HEK293 (cell line): Measurements from ENCODE around the gene GH1.
"Not testable (repeated sequence)": the region's sequence is repeated elsewhere in the genome, so short reads cannot be mapped to it uniquely, and the experiment has no call there.

Experiments used
- GLIS1 ChIP-seq: fragments of 450-650 bp; formaldehyde crosslinking; IDR thresholded peaks from 2 replicates; pipeline ENCODE4 v1.5.1; 2016; ENCODE audit warnings: missing biosample characterization, missing genetic modification characterization
- ZNF24 ChIP-seq: fragments of 450-650 bp; formaldehyde crosslinking; IDR thresholded peaks from 2 replicates; pipeline ENCODE4 v1.5.1; 2016; ENCODE audit warnings: missing biosample characterization, missing genetic modification characterization
- ZNF311 ChIP-seq: fragments of 450-650 bp; formaldehyde crosslinking; IDR thresholded peaks from 2 replicates; pipeline ENCODE4 v1.5.1; 2017; ENCODE audit warnings: missing biosample characterization, missing genetic modification characterization, borderline replicate concordance
- ZNF549 ChIP-seq: fragments of 450-650 bp; IDR thresholded peaks from 2 replicates; pipeline ENCODE4 v1.5.1; 2018; ENCODE audit warnings: missing biosample characterization, missing genetic modification characterization, mild to moderate bottlenecking, inconsistent platforms, moderate library complexity
- TF ChIP-seq, protein P1 (sequence below): fragments of 450-650 bp; formaldehyde crosslinking; IDR thresholded peaks from 2 replicates; pipeline ENCODE4 v1.5.1; 2016; ENCODE audit warnings: missing biosample characterization, missing genetic modification characterization
- TF ChIP-seq, protein P2 (sequence below): fragments of 450-650 bp; formaldehyde crosslinking; IDR thresholded peaks from 2 replicates; pipeline ENCODE4 v1.5.1; 2016; ENCODE audit warnings: missing biosample characterization, missing genetic modification characterization
- TF ChIP-seq, protein P3 (sequence below): fragments of 450-650 bp; formaldehyde crosslinking; IDR thresholded peaks from 2 replicates; pipeline ENCODE4 v1.5.1; 2017; ENCODE audit warnings: missing biosample characterization, missing genetic modification characterization
- TF ChIP-seq, protein P4 (sequence below): fragments of 450-650 bp; formaldehyde crosslinking; IDR thresholded peaks from 2 replicates; pipeline ENCODE4 v1.5.1; 2016; ENCODE audit warnings: missing biosample characterization, missing genetic modification characterization
- TF ChIP-seq, protein P5 (sequence below): fragments of 450-650 bp; formaldehyde crosslinking; IDR thresholded peaks from 2 replicates; pipeline ENCODE4 v1.5.1; 2016; ENCODE audit warnings: missing biosample characterization, missing genetic modification characterization

DNA sequence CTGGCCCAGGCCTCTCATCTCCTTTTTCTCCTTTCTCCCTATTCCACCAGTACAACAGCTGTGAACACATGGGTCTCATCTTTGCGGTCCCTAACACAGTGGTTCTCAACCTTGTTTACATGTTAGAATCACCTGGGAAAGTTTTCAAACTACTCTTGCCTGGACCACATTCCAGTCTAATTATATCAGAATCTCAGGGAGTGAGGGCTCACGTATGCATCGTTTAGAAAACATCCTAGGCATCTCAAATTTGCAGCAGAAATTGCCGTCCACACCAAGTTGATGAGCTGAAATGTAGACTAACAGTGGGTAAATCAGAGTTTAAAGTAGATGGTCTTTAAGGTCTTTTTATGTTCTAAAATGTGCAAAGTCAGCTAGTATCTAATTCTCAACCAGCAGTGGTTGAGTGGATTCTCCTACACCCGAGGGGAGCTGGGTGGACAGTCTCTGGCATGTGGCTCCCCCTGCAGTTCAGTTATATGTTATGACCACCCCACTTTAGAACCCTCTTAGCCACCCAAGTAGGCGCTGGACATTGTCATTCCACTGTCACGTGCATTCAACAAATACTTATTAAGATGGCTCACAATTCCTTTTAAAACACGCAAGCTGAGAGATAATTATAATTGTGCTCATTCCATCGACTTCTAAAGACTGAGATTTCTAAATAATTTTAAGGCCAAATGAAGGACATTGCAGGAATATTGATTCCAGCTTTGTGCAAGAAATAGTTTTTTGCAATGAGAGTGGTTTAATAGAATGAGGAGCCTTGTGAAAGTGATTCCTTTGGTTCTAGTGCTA, 48.9 kb downstream of the GH1 start:
- TF ChIP-seq ZNF549, GLIS1, ZNF24, ZNF311 (tag by site-specific recombination): not testable (repeated sequence)
- TF ChIP-seq, protein P1, sequence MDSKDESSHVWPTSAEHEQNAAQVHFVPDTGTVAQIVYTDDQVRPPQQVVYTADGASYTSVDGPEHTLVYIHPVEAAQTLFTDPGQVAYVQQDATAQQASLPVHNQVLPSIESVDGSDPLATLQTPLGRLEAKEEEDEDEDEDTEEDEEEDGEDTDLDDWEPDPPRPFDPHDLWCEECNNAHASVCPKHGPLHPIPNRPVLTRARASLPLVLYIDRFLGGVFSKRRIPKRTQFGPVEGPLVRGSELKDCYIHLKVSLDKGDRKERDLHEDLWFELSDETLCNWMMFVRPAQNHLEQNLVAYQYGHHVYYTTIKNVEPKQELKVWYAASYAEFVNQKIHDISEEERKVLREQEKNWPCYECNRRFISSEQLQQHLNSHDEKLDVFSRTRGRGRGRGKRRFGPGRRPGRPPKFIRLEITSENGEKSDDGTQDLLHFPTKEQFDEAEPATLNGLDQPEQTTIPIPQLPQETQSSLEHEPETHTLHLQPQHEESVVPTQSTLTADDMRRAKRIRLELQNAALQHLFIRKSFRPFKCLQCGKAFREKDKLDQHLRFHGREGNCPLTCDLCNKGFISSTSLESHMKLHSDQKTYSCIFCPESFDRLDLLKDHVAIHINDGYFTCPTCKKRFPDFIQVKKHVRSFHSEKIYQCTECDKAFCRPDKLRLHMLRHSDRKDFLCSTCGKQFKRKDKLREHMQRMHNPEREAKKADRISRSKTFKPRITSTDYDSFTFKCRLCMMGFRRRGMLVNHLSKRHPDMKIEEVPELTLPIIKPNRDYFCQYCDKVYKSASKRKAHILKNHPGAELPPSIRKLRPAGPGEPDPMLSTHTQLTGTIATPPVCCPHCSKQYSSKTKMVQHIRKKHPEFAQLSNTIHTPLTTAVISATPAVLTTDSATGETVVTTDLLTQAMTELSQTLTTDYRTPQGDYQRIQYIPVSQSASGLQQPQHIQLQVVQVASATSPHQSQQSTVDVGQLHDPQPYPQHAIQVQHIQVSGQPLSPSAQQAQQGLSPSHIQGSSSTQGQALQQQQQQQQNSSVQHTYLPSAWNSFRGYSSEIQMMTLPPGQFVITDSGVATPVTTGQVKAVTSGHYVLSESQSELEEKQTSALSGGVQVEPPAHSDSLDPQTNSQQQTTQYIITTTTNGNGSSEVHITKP (tag by site-specific recombination): not testable (repeated sequence)
- TF ChIP-seq, protein P2, sequence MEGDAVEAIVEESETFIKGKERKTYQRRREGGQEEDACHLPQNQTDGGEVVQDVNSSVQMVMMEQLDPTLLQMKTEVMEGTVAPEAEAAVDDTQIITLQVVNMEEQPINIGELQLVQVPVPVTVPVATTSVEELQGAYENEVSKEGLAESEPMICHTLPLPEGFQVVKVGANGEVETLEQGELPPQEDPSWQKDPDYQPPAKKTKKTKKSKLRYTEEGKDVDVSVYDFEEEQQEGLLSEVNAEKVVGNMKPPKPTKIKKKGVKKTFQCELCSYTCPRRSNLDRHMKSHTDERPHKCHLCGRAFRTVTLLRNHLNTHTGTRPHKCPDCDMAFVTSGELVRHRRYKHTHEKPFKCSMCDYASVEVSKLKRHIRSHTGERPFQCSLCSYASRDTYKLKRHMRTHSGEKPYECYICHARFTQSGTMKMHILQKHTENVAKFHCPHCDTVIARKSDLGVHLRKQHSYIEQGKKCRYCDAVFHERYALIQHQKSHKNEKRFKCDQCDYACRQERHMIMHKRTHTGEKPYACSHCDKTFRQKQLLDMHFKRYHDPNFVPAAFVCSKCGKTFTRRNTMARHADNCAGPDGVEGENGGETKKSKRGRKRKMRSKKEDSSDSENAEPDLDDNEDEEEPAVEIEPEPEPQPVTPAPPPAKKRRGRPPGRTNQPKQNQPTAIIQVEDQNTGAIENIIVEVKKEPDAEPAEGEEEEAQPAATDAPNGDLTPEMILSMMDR (tag by site-specific recombination): not testable (repeated sequence)
- TF ChIP-seq, protein P3, sequence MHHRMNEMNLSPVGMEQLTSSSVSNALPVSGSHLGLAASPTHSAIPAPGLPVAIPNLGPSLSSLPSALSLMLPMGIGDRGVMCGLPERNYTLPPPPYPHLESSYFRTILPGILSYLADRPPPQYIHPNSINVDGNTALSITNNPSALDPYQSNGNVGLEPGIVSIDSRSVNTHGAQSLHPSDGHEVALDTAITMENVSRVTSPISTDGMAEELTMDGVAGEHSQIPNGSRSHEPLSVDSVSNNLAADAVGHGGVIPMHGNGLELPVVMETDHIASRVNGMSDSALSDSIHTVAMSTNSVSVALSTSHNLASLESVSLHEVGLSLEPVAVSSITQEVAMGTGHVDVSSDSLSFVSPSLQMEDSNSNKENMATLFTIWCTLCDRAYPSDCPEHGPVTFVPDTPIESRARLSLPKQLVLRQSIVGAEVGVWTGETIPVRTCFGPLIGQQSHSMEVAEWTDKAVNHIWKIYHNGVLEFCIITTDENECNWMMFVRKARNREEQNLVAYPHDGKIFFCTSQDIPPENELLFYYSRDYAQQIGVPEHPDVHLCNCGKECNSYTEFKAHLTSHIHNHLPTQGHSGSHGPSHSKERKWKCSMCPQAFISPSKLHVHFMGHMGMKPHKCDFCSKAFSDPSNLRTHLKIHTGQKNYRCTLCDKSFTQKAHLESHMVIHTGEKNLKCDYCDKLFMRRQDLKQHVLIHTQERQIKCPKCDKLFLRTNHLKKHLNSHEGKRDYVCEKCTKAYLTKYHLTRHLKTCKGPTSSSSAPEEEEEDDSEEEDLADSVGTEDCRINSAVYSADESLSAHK (tag by site-specific recombination): not testable (repeated sequence)
- TF ChIP-seq, protein P4, sequence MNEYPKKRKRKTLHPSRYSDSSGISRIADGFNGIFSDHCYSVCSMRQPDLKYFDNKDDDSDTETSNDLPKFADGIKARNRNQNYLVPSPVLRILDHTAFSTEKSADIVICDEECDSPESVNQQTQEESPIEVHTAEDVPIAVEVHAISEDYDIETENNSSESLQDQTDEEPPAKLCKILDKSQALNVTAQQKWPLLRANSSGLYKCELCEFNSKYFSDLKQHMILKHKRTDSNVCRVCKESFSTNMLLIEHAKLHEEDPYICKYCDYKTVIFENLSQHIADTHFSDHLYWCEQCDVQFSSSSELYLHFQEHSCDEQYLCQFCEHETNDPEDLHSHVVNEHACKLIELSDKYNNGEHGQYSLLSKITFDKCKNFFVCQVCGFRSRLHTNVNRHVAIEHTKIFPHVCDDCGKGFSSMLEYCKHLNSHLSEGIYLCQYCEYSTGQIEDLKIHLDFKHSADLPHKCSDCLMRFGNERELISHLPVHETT (tag by site-specific recombination): not testable (repeated sequence)
- TF ChIP-seq, protein P5, sequence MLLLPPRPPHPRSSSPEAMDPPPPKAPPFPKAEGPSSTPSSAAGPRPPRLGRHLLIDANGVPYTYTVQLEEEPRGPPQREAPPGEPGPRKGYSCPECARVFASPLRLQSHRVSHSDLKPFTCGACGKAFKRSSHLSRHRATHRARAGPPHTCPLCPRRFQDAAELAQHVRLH (tag by site-specific recombination): not testable (repeated sequence)
